LHCN-M2 (cell line): ENCODE results near the gene NTM. TPM values are rescaled to one million over a fixed set of nuclear protein-coding genes. Genes with fewer than 3 reads are reported as not detected.

ENCODE experiments used
- DNase-seq: peaks from one replicate; pipeline ENCODE4 v3.0.0-alpha.2; 2012; ENCODE audit warnings: low read depth
- total RNA-seq: library from RNA; depleted of rRNA; stranded (reverse); fragments of >200 nt; gene quantifications from 2 replicates; pipeline ENCODE4 v1.2.3, GENCODE V29; 2014

Gene NTM
- total RNA-seq, 1 experiment from 2014 or later: 45.6 TPM

GRCh38 chr11:132249256-132249655 is 878.8 kb downstream of the NTM start:
- DNase-seq: no peak

- DNase-seq: no peak
Measured at GRCh38 chr11:132251061-132251460, 880.6 kb downstream of the NTM start.

- no peak for DNase-seq
Measured at GRCh38 chr11:132253469-132254264, 883.3 kb downstream of the NTM start.

- DNase-seq: no peak
Measured at GRCh38 chr11:132254906-132255305, 884.5 kb downstream of the NTM start.

- no peak for DNase-seq
Measured at GRCh38 chr11:132256528-132257279, 886.3 kb downstream of the NTM start.

GRCh38 chr11:132257871-132258270 is 887.5 kb downstream of the NTM start:
- no peak for DNase-seq

GRCh38 chr11:132258875-132259274 is 888.5 kb downstream of the NTM start:
- no peak for DNase-seq

GRCh38 chr11:132260636-132261035 is 890.2 kb downstream of the NTM start:
- DNase-seq: no peak

GRCh38 chr11:132263241-132263640 is 892.8 kb downstream of the NTM start:
- DNase-seq: no peak

GRCh38 chr11:132263875-132264274 is 893.5 kb downstream of the NTM start:
- DNase-seq: no peak

GRCh38 chr11:132264616-132265015 is 894.2 kb downstream of the NTM start:
- DNase-seq: no peak

- peak; percentile 38 for DNase-seq
Measured at GRCh38 chr11:132278801-132279574, 908.6 kb downstream of the NTM start.

GRCh38 chr11:132284048-132284447 is 913.6 kb downstream of the NTM start:
- no peak for DNase-seq

GRCh38 chr11:132284611-132285010 is 914.2 kb downstream of the NTM start:
- no peak for DNase-seq

GRCh38 chr11:132285631-132286030 is 915.2 kb downstream of the NTM start:
- no peak for DNase-seq

GRCh38 chr11:132286106-132286505 is 915.7 kb downstream of the NTM start:
- no peak for DNase-seq

GRCh38 chr11:132288036-132288435 is 917.6 kb downstream of the NTM start:
- no peak for DNase-seq

GRCh38 chr11:132289590-132290256 is 919.3 kb downstream of the NTM start:
- DNase-seq: no peak

GRCh38 chr11:132293586-132293985 is 923.2 kb downstream of the NTM start:
- no peak for DNase-seq

- DNase-seq: no peak
Measured at GRCh38 chr11:132296946-132297610, 926.7 kb downstream of the NTM start.

GRCh38 chr11:132298357-132298756 is 927.9 kb downstream of the NTM start:
- DNase-seq: no peak
